ENCODE data around the gene COLEC11.
"Not testable (repeated sequence)": the region's sequence is repeated elsewhere in the genome, so short reads cannot be mapped to it uniquely, and the experiment has no call there.

The COLEC11 gene

GRCh38 chr2:3563521-3563976 lies 31.4 kb upstream of the COLEC11 start:
- DNase-seq (ENCODE audit: low read depth): no peak
- no peak for TF ChIP-seq CTCF (conservative IDR thresholded peaks at IDR 0.05; ENCODE audit: low read depth, low read length)
- H3K4me3 ChIP-seq (ENCODE audit: low read depth, low read length): no peak overlapping the region

- DNase-seq (ENCODE audit: low read depth): no peak
- no peak overlapping the region for H3K4me3 ChIP-seq (ENCODE audit: low read depth, low read length)
- no peak for TF ChIP-seq CTCF (conservative IDR thresholded peaks at IDR 0.05; ENCODE audit: low read depth, low read length)
Measured at GRCh38 chr2:3565117-3565516, 29.8 kb upstream of the COLEC11 start.

- no peak for TF ChIP-seq CTCF (conservative IDR thresholded peaks at IDR 0.05; ENCODE audit: low read depth, low read length)
- H3K4me3 ChIP-seq (ENCODE audit: low read depth, low read length): no peak overlapping the region
- no peak for DNase-seq (ENCODE audit: low read depth)
Measured at GRCh38 chr2:3566806-3567205, 28.1 kb upstream of the COLEC11 start.

- not testable (repeated sequence) for H3K4me3 ChIP-seq (ENCODE audit: low read depth, low read length); DNase-seq (ENCODE audit: low read depth)
Measured at GRCh38 chr2:3569656-3570055, 25.3 kb upstream of the COLEC11 start.

- no peak for DNase-seq (ENCODE audit: low read depth)
- no peak overlapping the region for H3K4me3 ChIP-seq (ENCODE audit: low read depth, low read length)
- TF ChIP-seq CTCF (conservative IDR thresholded peaks at IDR 0.05; ENCODE audit: low read depth, low read length): no peak
Measured at GRCh38 chr2:3571284-3571683, 23.6 kb upstream of the COLEC11 start.

GRCh38 chr2:3572620-3573019 lies 22.3 kb upstream of the COLEC11 start:
- TF ChIP-seq CTCF (conservative IDR thresholded peaks at IDR 0.05; ENCODE audit: low read depth, low read length): no peak
- H3K4me3 ChIP-seq (ENCODE audit: low read depth, low read length): no peak overlapping the region
- no peak for DNase-seq (ENCODE audit: low read depth)

DNA sequence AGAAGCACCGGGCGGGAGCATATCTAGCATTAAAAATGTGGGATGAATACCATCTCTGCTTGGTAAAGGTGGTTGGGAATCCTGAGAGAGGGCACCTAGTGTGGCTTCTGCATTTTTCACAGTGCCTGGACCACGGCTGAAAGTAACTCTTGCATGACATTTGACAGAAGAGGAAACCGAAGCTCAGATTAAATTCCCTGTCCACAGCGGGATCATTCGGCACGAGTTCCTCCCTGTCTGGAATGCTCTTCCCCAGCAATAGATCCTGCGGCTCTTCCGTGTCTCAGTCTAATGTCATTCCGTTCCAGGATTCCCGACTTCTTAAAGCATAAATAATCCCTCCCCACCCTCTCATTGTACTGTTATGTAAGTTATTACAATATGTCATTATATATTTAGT lies 20.8 kb upstream of the COLEC11 start:
- H3K4me3 ChIP-seq (ENCODE audit: low read depth, low read length): no peak overlapping the region
- TF ChIP-seq CTCF (conservative IDR thresholded peaks at IDR 0.05; ENCODE audit: low read depth, low read length): no peak
- DNase-seq (ENCODE audit: low read depth): no peak
